DMS114 treated with DMSO at 0.1 percent for 48 hours (cell line): ENCODE results near the gene TET2.

Experiments used
- DNase-seq: peaks from one replicate; lab custom pipeline; 2025; ENCODE audit not compliant: unreplicated experiment; lab: John Stamatoyannopoulos, UW

Gene TET2

DNA sequence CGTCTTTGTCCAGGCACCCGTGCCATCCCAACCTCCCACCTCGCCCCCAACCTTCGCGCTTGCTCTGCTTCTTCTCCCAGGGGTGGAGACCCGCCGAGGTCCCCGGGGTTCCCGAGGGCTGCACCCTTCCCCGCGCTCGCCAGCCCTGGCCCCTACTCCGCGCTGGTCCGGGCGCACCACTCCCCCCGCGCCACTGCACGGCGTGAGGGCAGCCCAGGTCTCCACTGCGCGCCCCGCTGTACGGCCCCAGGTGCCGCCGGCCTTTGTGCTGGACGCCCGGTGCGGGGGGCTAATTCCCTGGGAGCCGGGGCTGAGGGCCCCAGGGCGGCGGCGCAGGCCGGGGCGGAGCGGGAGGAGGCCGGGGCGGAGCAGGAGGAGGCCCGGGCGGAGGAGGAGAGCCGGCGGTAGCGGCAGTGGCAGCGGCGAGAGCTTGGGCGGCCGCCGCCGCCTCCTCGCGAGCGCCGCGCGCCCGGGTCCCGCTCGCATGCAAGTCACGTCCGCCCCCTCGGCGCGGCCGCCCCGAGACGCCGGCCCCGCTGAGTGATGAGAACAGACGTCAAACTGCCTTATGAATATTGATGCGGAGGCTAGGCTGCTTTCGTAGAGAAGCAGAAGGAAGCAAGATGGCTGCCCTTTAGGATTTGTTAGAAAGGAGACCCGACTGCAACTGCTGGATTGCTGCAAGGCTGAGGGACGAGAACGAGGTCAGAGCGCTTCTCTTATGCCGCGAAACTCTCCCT is at the start of gene TET2:
Gene TET2, plus strand, starts transcription at position 601 of the 740 bp plus-strand sequence. CDS start 87,067 bp downstream, outside the sequence.
- DNase-seq, result peak; percentile 60

DNA sequence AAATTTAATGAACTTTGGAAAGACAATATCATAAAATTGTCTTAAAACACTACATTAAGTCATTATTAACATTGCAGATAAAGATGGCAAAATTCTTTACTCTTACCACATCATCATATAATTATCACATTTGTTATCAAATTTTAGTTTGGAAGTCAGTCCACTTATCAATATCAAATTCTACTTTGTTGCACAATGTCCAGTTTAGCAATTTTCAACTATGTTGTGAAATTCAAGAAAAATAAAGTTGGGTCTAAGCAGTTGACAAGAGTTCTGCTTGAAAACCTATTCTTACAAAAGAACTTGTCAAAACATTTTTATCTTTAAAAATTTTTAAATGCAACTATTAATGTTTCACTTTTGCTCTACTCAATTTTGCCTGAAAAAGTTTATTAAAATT is 44.7 kb upstream of the TET2 start:
- DNase-seq, result no peak

DNA sequence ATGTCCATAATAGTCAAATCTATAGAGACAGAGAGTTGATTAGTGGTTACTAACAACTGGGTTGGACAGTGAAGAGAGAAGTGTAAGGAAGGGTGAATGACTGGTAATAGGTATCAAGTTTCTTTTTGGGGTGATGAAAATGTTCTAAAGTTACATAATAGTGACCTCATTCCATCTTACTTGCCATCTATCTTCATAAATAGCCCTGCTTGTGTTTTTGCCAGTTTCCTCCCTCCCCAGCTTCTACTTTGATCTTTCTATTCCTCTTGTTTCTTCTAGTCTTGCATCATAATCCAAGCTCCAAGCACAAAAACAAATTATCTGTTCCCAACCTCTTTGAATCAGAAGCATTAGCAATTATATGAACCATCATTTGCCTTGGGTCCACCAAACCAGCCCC is 40.2 kb upstream of the TET2 start:
- no peak for DNase-seq

DNA sequence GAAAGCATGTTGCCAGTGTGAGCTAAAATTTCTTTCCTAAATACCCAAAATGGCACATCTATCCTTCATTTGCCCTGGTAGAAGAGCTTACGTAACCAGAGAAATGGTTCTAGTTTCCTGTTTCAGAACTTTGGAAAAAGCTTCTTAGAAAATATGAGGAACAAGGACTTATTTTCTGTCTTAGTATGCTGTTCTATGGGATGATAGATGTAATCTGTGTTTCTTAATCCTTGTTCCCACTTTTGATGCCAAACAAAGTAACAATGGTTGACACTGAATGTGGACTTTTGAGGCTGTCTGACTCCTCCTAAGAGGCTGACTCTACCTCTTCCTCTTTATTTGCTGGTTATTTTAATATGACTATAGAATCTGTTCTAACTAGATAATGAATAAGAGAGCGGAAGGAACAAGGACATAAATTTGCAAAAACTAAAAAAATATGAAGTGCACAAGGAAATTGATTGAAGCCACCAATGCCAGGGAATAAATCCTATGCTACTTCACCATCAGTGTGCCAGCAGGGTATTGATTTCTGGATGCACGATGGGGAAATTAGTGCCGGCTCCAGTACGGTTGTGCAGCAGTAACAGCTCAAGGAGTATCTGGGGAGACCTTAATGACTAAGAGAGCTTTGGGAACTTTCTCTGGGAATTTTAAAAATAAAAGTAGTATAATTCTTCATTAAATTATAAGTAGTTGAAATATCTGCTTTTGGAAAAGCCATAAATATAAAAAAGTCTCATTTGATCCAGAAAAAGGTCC is 39.4 kb upstream of the TET2 start:
- DNase-seq, result no peak

DNA sequence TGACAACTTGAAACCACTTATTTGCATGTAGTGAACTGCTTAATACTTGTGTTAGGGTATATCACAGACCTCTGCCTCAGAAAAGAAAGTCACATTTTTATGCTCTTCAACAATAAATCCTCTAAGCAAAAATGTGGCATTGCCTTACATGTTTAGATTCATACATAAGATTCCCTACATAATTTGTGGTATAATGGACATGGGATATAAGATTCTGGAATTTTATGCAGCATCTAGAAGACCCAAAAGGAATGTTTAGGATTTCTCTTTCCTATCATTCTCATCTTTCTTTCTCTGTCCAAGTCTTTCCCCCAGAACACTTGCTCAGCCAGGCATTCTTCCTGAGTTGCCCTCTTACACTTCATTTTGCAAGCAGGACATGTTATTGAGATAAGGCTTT is 37.7 kb upstream of the TET2 start:
- no peak for DNase-seq

DNA sequence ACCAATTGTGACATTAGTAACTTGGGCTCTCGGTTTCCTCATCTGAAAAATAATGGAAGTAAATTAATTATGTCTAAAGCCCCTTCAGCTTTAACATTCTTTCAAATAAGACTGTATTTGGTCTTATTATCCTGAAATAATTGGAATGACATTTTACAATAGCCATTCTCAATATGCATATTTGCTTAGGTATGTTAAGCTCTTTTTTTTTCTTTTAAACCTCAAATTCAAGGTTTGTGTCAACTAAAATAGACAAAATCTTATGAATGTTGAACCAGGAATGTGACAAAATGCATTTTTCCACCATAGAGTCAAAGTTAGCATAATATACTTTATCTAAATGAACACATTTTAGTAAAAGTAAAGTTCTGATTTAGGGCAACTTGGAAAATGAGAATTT is 34.4 kb upstream of the TET2 start:
- no peak for DNase-seq

DNA sequence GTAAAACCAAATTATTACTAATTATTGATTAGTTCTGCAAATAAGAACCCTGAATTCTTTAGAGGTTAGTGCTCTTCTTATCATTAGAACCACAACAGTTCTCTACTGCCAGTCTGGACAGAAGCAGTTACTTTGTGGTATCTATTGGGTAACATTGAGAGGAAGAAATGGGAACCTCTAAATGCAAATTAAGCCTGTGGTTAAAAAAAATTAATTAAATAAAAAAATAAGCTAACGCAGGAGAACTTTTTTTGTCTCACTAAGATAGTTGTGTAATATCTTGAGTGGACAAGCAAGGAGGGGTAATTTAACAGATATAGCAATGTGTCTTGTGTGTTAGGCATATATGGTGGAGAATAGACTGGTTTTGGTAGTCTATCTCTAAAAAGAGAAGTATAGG is 32.9 kb upstream of the TET2 start:
- DNase-seq, result no peak

DNA sequence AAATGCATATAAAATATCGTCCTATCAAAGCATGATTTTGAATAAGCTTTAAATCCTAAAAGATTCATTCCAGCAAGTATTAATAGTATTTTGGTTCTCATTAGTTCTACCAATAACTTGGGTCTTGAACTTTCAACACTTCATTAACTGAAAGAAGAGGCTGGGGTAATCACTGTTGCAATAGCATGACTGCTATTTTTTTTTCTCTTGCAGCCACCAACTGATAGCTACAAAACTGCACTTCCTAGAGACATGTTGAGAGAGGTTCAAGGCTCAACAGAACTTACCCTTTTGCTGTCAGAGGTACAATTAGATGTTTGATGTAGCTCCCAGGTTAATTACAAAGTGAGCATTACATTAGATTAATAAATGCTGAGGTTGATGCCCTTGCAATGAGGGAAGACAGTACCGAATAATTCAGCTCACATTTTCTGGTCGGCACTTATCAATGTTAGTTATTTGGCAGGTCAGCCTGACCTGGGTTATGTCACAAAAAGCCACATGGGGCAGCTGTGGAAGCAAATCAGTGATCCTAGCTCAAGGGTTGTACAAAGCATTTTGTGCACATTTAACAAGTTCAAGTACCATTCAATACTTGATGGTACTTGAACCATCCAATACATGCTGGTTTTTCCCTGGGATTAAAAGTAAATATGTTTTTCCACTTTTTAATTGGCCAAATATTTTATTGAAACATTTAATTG is 29.9 kb upstream of the TET2 start:
- DNase-seq, result no peak

DNA sequence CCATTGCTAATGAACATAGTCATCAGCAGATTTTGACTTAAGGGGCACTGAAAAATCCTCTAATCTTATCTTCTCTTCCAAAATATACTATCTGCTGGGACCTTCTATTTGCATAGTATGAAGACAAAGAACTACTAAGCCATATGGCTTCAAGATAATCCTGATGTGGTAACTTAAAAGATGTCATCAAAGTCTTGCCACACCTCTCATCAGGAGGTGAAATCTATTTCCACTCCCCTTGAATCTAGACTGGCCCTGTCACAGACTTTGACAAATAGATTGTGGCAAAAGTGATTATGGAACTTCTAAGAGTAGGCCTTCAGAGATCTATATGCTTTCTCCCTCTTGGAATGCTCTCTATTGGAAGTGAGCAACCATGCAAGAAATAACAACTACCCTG is 27.3 kb upstream of the TET2 start:
- DNase-seq, result no peak

DNA sequence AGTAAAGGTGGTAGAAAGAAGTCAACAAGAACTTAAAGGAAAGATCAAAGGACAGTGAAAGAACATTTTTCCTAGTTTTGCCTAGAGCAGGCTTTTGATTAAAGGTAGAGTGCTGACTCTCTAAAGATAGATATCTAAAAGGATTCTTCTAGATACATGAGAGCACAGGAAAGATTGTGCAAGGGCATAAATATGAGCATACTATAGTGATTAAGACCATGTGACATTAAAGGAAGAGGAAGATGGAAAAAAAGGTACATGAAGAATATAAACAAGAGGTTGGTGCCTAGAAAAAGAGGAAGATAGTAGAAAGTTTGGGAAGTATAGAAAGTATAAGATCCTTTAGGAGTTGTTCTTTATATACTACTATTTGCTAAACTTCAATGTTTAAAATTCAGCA is 26.1 kb upstream of the TET2 start:
- DNase-seq, result no peak

DNA sequence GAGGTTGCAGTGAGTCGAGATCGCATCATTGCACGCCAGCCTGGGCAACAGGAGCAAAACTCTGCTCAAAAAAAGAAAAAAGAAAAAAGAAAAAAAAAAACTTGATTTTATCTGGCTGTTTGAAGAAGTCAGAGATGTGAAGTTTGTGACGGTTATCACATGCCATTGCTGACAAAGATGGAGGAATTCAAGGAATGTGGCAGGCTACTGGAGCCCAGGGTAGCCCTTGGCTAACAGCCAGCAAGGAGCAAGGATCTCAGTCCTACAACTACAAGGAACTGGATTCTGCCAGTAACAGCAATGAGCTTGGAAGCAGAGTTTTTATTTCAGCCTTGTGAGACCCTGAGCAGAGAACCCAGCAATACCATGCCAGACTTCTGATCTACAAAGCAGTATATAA is 24.3 kb upstream of the TET2 start:
- DNase-seq, result no peak

DNA sequence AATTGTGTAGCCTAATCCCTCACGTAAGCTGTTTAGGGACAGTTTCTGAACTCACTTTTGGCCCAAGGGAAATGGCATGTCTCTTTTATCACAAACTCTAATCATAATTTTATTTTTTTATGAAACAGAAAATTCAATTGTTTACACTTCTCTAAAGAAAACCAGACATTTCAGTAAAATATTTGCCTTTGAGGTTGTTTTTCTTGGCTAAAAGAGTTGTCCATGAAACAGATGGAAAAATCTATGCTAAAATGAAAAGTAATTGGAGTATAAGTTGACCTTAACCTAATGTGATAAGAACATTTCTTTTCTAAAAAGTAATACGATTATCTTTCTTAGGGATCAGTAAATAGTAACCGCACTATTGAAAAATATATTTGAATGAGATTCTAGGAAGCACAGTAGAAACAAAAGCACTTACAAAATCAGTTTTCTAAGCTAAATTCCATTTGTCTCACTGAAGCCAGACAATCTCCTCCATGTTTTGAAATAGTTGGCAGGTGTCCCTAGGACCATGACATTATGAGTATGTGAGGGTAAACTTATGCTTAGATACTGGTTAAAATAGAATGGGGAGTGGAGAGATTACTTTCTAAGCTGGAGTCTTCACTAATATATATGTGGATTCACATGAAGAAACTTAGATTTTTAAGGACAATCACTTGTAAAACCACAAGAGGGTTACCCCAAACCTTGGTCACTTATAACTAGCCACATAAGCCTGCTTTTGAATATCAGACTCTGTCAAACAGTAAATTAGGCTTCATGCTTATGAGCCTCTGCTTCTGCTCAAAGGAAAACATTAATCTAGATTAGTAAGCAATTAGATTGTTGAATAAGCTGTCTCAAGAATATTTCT is 20.1 kb upstream of the TET2 start:
- DNase-seq, result no peak

DNA sequence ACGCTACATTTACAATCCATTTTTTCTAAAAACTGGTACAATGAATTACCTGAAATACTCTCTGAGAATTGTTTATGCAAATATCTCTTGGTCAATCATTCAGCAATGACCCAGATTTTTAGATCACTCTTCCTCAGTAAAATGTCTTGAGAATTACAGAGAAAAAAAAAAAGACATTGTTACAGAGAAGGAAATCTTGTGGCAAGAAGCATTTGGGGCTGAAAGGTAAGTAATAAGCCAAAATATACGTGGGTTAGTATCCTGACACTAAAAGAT is 19.6 kb upstream of the TET2 start:
- DNase-seq, result no peak

DNA sequence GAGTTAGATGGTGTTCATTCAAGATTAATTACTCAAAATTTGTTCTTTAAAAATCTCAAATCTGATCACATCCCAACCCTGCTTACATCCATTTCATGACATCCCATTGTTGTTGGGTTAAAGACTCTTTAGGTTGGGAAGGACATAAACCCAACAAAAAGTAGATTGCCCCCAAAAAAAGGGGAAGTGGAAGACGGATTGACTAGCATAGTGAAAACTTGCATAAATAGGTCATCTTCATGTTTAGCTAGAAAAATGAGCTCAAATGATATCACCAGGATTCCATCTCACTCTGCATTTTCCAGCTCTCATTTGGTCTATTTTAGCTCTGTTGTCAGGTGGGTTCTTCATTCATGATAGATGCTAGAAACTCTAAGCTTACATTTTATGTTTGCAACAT is 18.5 kb upstream of the TET2 start:
- DNase-seq, result no peak

DNA sequence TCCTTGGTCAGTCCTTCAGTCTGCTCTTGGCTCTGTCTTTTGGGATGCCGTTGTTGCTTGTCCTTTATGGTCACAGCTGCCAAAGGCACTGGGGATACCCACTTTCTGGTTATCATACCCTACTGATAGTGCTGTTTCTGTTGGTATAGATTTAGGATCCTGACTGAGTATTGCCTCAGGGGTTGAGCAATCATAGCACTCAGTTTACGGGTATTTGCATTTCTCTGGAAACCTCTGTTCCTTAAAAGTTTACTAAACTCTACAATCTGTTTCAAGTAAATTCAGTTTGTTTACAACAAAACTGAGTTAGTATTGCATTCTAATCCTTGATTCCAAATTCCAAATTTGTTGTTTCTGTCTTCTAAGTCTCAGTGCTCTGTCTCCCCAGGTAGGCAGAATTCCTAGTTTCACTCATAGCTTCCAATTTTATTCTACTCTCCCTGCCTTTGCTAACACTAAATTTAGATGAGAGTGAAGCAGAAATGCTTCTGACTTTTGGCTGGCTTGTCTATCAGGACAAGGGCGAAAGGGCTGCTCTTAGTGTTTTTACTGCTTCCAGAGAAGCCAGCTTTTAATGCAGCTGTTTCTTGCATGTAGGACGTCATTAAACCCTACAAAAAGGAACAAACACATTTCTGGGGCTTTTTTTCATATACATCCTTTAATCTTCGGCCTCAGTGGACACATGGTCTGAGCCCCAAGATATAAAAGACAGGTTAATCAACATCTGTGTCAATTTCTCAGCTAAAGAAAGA is 17.2 kb upstream of the TET2 start:
- no peak for DNase-seq

DNA sequence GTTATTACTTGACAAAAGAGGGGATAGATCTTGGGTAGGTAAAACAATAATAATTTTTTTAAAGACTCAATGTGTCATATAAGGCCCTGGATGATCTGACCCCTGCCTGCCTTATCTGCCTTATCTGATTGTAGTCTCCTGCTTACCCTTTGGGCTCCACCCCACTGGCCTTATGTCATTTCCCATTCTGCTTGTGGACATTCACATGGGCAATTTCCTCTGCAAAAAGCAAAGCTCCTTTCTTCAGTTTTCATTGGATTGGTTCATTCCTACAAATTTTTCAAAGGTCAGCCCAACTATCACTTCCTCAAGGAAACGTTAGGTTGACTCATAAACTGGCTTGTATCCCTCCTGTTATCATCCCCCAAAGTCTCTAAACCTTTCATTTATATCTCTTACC is 15.7 kb upstream of the TET2 start:
- no peak for DNase-seq

DNA sequence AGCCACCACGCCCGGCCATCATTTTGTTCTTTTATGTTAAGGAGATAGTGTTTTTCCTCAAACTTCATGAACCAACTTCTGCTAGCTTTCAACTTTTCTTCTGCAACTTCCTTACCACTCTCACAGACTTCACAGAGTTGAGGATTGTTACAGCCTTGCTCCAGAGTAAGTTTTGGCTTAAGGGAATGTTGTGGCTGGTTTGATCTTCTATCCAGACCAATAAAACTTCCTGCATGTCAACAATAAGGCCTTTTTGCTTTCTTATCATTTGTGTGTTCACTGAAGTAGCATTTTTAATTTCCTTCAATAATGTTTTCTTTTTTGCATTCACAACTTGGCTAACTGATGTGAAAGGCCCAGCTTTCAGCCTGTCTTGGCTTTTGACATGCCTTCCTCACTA is 12.7 kb upstream of the TET2 start:
- no peak for DNase-seq

DNA sequence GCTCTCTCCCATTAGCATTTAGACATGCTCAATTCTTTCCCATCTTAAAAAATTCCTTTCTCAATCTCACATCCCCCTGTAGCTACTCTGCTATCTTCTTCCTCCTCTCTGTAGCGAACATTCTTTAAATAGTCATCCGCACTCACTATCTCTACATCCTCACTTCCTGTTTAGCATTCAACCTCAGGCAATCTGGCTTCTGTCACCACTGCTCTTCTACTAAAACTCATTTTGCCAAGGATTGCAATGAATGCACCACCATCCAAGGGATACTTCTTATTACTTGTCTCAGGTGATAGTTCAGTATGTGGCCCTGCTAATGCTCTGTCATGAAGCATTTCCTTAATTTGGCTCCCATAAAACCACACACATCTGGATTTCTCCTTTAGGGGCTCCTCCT is 10.9 kb upstream of the TET2 start:
- DNase-seq, result no peak

DNA sequence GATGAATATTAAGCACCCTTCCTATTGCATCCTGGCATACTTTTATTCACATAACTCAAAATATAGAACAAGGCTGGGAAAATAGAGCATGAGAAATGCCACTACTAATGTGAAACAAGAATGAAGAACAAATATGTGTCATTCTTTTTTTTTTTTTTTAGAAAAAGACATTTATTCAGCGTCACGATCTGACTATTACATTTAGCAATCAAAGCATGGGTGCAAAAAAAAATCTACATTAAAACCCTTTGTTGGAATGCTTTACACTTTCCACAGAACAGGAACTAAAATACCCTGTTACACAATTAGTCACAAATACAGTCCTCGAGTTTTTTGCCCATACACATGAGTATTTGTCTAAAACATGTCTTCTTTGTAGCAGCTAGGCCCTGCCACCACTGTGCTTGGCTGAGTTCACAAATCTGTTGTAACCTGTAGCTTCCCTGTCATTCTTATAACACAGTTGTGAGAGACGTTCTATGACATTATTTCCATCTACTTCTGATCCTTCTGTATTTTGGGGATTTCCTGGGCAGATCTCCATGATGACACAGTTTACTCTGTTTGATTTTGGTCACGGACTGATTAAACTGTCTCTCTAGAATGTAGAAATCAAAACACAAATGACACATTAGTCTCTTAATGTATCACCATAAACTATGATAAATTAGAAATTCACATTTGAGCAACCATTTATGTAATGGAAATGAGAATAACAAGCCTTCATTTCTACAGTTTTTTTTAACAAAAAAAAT is 9.4 kb upstream of the TET2 start:
- no peak for DNase-seq

DNA sequence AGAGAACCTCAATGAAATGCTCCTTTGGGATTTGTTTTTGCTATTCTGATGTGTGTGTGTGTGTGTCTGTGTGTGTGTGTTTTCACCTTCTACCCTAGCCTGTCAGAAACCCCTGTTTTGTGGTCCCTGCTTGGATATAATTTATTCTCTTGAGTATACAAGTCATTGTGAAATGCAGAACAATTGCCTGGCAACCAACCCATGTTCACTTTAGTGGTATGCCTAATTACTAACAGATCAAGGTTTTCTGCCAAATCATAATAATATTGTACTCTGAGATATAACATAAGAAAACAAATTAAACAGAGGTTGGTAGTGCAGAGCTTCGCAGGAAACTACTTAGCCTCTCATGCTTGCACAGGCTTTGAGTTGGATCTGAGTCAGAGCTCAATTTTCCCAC is 7.0 kb upstream of the TET2 start:
- no peak for DNase-seq
